ENCODE data around the gene EPB41L2. TPM values are rescaled to one million over a fixed set of nuclear protein-coding genes. Genes with fewer than 3 reads are reported as not detected.

The EPB41L2 gene
- total RNA-seq, 1 experiment from 2014 or later: 74.8 TPM

DNA sequence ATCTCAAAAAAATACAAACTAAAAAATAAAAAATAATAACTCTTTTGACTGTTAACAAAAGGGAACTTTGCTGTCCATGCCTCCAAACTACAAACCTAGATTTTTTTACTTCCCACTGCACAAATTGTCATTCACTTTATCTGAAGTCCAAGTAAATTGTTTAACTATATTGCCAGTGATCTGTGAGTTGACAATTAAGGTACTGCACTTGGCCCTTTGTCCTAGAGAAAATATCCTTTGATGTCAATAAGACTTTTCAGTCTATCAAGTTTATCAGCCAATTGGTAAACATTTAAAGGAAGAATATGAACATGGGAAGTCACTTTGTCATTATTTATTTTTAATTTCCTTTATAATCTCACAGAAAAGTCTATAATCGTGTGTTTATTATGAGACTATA is 19.3 kb upstream of the EPB41L2 start:
- H3K4me1 ChIP-seq (ENCODE audit: control insufficient read depth in 1 of 2, insufficient read depth in 2 of 2, low read length in 2 of 2): no peaks in the 10 kb centered on the region
- no peak for ATAC-seq
- intact Hi-C loops (cut with micrococcal nuclease): no loop called here
- no peak for DNase-seq (ENCODE audit: low read depth, low spot score)
- no peaks in the 10 kb centered on the region for H3K79me2 ChIP-seq (ENCODE audit: insufficient read depth, low read length)
- no peaks in the 10 kb centered on the region for H3K27me3 ChIP-seq (ENCODE audit: insufficient read depth, low read length)
- H2AFZ ChIP-seq (ENCODE audit: low read depth, low read length, poor library complexity, severe bottlenecking): no peak overlapping the region
- H3K36me3 ChIP-seq (ENCODE audit: control insufficient read depth in 1 of 2, insufficient read depth in 2 of 2, low read length in 2 of 2): no peaks in the 10 kb centered on the region
- no peak overlapping the region for H3K4me2 ChIP-seq (ENCODE audit: low read length)
- no peak overlapping the region for H3K4me3 ChIP-seq (replicated peaks in 1 of 2; ENCODE audit: low read depth in 1 of 2, low read length in 2 of 2)
- TF ChIP-seq, protein P1, sequence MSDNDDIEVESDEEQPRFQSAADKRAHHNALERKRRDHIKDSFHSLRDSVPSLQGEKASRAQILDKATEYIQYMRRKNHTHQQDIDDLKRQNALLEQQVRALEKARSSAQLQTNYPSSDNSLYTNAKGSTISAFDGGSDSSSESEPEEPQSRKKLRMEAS (IDR thresholded peaks at IDR 0.05): no peak
- TF ChIP-seq POLR2A (IDR thresholded peaks at IDR 0.05; ENCODE audit: borderline replicate concordance, extremely low read depth, insufficient read depth, insufficient read length): no peak
- TF ChIP-seq JUND (IDR thresholded peaks at IDR 0.05): no peak
- no peak for TF ChIP-seq FOSL1 (IDR thresholded peaks at IDR 0.05; ENCODE audit: low read depth)
- TF ChIP-seq POLR2AphosphoS5 (IDR thresholded peaks at IDR 0.05; ENCODE audit: low read depth, low read length): no peak
- TF ChIP-seq, protein P2, sequence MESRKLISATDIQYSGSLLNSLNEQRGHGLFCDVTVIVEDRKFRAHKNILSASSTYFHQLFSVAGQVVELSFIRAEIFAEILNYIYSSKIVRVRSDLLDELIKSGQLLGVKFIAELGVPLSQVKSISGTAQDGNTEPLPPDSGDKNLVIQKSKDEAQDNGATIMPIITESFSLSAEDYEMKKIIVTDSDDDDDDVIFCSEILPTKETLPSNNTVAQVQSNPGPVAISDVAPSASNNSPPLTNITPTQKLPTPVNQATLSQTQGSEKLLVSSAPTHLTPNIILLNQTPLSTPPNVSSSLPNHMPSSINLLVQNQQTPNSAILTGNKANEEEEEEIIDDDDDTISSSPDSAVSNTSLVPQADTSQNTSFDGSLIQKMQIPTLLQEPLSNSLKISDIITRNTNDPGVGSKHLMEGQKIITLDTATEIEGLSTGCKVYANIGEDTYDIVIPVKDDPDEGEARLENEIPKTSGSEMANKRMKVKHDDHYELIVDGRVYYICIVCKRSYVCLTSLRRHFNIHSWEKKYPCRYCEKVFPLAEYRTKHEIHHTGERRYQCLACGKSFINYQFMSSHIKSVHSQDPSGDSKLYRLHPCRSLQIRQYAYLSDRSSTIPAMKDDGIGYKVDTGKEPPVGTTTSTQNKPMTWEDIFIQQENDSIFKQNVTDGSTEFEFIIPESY (IDR thresholded peaks at IDR 0.05; ENCODE audit: extremely low read depth, insufficient replicate concordance, low read length): no peak
- TF ChIP-seq RAD21 (IDR thresholded peaks at IDR 0.05; ENCODE audit: low read depth): no peak
- TF ChIP-seq ATF3 (IDR thresholded peaks at IDR 0.05): no peak
- BruUV-seq (replicated peaks): no TSS peak
- no peak overlapping the region for H3K9ac ChIP-seq (ENCODE audit: low read length)
- no peaks in the 10 kb centered on the region for H4K20me1 ChIP-seq (ENCODE audit: insufficient read depth)
- no peaks in the 10 kb centered on the region for H3K9me3 ChIP-seq (ENCODE audit: control insufficient read depth in 1 of 2, insufficient read depth in 1 of 2, low read depth in 1 of 2, low read length in 2 of 2)
- RAD21 ChIA-PET (ENCODE audit: low non-redundant PET in 1 of 2, low total read pairs in 2 of 2, uncharacterized antibody in 2 of 2, unreplicated experiment in 2 of 2): no interaction called here
- CTCF ChIA-PET: no interaction called here
- POLR2A ChIA-PET: no interaction called here
- H3K27ac ChIP-seq (ENCODE audit: low read depth, low read length): no peak overlapping the region
- H3K9me2 ChIP-seq (ENCODE audit: insufficient read depth): no peaks in the 10 kb centered on the region

DNA sequence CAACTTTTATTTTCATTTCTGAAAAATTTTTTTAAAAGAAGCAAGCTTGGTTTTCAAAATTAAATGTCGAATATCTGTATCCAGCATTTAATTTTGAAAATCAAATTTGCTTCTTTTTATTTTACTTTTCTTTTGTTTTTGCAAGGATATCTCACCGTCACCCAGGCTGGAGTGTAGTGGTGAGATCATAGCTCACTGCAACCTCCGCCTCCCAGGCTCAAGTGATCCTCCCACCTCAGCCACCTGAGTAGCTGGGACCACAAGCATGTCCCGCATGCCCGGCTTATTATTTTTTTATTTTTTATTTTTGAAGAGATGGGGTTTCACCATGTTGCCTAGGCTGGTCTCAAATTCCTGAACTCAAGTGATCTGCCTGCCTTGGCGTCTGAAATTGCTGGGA is 17.0 kb upstream of the EPB41L2 start:
- no peaks in the 10 kb centered on the region for H4K20me1 ChIP-seq (ENCODE audit: insufficient read depth)
- ChIA-PET CTCF (no interaction called here), RAD21 (ENCODE audit: low non-redundant PET in 1 of 2, low total read pairs in 2 of 2, uncharacterized antibody in 2 of 2, unreplicated experiment in 2 of 2) (no interaction called here), POLR2A (no interaction called here)
- ATAC-seq (no peak), DNase-seq (ENCODE audit: low read depth, low spot score) (no peak)
- no peak overlapping the region for H3K4me2 ChIP-seq (ENCODE audit: low read length)
- H2AFZ ChIP-seq (ENCODE audit: low read depth, low read length, poor library complexity, severe bottlenecking): no peak overlapping the region
- H3K27ac ChIP-seq (ENCODE audit: low read depth, low read length): no peak overlapping the region
- H3K36me3 ChIP-seq (ENCODE audit: control insufficient read depth in 1 of 2, insufficient read depth in 2 of 2, low read length in 2 of 2): no peaks in the 10 kb centered on the region
- no peaks in the 10 kb centered on the region for H3K4me1 ChIP-seq (ENCODE audit: control insufficient read depth in 1 of 2, insufficient read depth in 2 of 2, low read length in 2 of 2)
- no peaks in the 10 kb centered on the region for H3K9me2 ChIP-seq (ENCODE audit: insufficient read depth)
- no peaks in the 10 kb centered on the region for H3K79me2 ChIP-seq (ENCODE audit: insufficient read depth, low read length)
- BruUV-seq (replicated peaks): no TSS peak
- intact Hi-C loops (cut with micrococcal nuclease): no loop called here
- no peak overlapping the region for H3K9ac ChIP-seq (ENCODE audit: low read length)
- H3K27me3 ChIP-seq (ENCODE audit: insufficient read depth, low read length): no peaks in the 10 kb centered on the region
- H3K4me3 ChIP-seq (replicated peaks in 1 of 2; ENCODE audit: low read depth in 1 of 2, low read length in 2 of 2): no peak overlapping the region
- no peaks in the 10 kb centered on the region for H3K9me3 ChIP-seq (ENCODE audit: control insufficient read depth in 1 of 2, insufficient read depth in 1 of 2, low read depth in 1 of 2, low read length in 2 of 2)
- TF ChIP-seq ELF1 (IDR thresholded peaks at IDR 0.05; ENCODE audit: borderline replicate concordance, low read depth) (no peak), FOSL1 (IDR thresholded peaks at IDR 0.05; ENCODE audit: low read depth) (no peak), POLR2A (IDR thresholded peaks at IDR 0.05; ENCODE audit: borderline replicate concordance, extremely low read depth, insufficient read depth, insufficient read length) (no peak), EZH2 (IDR thresholded peaks at IDR 0.05) (no peak), JUND (IDR thresholded peaks at IDR 0.05) (no peak), RAD21 (IDR thresholded peaks at IDR 0.05; ENCODE audit: low read depth) (no peak), TCF7L2 (IDR thresholded peaks at IDR 0.05; ENCODE audit: borderline replicate concordance, extremely low read depth, insufficient read depth, insufficient read length) (no peak), SIN3A (IDR thresholded peaks at IDR 0.05; ENCODE audit: low read depth) (no peak), ATF3 (IDR thresholded peaks at IDR 0.05) (no peak), SP1 (IDR thresholded peaks at IDR 0.05; ENCODE audit: low read depth) (no peak), ZNF274 (IDR thresholded peaks at IDR 0.05; ENCODE audit: low read depth, low read length) (no peak)
- TF ChIP-seq, protein P3, sequence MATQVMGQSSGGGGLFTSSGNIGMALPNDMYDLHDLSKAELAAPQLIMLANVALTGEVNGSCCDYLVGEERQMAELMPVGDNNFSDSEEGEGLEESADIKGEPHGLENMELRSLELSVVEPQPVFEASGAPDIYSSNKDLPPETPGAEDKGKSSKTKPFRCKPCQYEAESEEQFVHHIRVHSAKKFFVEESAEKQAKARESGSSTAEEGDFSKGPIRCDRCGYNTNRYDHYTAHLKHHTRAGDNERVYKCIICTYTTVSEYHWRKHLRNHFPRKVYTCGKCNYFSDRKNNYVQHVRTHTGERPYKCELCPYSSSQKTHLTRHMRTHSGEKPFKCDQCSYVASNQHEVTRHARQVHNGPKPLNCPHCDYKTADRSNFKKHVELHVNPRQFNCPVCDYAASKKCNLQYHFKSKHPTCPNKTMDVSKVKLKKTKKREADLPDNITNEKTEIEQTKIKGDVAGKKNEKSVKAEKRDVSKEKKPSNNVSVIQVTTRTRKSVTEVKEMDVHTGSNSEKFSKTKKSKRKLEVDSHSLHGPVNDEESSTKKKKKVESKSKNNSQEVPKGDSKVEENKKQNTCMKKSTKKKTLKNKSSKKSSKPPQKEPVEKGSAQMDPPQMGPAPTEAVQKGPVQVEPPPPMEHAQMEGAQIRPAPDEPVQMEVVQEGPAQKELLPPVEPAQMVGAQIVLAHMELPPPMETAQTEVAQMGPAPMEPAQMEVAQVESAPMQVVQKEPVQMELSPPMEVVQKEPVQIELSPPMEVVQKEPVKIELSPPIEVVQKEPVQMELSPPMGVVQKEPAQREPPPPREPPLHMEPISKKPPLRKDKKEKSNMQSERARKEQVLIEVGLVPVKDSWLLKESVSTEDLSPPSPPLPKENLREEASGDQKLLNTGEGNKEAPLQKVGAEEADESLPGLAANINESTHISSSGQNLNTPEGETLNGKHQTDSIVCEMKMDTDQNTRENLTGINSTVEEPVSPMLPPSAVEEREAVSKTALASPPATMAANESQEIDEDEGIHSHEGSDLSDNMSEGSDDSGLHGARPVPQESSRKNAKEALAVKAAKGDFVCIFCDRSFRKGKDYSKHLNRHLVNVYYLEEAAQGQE (IDR thresholded peaks at IDR 0.05; ENCODE audit: low read depth): no peak
